Astrocyte of the cerebellum (primary cell): ENCODE data around the gene CCT7.

Source experiments
- DNase-seq: peaks from one replicate; pipeline ENCODE4 v3.0.0-alpha.2; 2011; ENCODE audit warnings: low read depth
- H3K4me3 ChIP-seq: 2 replicates; pipeline ENCODE4 v1.5.1; 2011; ENCODE audit warnings: mild to moderate bottlenecking, low read depth, low read length, moderate library complexity
- CTCF ChIP-seq: IDR thresholded peaks from 2 replicates; pipeline ENCODE4 v1.5.1; 2012; ENCODE audit warnings: low read length, low read depth, moderate library complexity, mild to moderate bottlenecking; ENCODE audit errors: missing control alignments
- in situ Hi-C: cut with HindIII; loops from 2 replicates; pipeline ENCODE4 v1.10.0; 2017; ENCODE audit warnings: low sequenced_read_pairs

CCT7 gene

DNA sequence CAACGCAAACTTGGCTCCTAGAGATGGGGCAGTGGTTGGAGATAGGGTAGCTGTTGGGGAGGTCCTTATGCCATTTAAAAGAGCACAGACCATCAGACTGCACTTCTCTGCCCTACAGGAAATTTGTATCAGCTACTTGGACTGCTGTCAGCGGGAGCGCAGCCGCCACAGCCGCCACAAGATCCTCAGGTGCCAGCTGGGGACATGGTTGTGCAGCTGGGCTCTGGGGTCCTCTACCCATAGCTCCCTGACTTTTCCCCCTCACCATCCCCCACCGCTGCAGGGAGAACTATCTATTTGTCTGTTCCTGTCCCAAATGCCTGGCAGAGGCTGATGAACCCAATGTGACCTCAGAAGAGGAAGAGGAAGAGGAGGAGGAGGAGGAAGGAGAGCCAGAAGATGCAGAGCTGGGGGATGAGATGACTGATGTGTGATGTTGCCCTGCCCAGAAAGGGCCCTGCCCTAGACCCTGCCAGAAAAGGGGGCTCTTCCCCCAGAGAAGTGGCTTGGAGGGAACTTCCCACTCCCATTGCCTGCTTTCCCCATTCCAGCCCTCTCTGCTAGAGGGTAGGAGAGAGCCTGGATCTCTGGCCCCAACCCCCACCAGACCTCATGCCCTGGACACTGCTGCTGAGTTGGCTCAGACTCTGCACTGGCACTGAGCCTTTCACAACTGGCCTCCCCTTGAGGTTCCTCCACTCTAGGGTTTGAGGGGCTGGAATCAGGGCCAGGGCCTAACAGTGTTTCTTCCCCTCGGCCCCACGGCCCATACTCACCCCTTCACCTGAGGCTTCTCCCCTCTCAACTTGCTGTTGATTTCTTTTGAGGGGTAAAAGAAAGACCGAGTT, 8.4 kb upstream of the CCT7 start:
- in situ Hi-C loops = no loop called here
- no peak for DNase-seq
- no peak for TF ChIP-seq CTCF
- no peak overlapping the region for H3K4me3 ChIP-seq

- DNase-seq = no peak
- TF ChIP-seq CTCF = no peak
- H3K4me3 ChIP-seq = no peak overlapping the region
- in situ Hi-C loops = no loop called here
Observed at GRCh38 chr2:73227086-73227485, 7.0 kb upstream of the CCT7 start.

DNA sequence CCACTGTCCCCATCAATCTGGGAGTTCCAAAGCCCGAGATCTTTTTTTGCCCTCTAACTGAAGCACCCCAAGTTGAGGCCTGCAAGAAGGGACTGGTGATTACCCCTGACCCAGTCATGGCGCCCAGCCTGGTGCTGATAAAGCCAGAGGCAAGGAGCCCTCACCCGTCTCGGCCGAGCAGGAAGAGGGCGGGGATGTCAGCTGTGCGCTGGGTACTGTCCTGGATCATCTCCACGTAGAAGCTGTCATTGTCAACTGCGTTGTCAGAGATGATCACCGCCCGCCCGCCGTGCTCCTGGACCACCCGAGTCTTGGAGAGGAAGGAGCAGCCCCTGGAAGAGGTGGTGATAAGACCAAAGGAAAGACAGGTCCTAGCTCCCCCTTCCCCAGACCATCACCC, 5.5 kb upstream of the CCT7 start:
- no peak for DNase-seq
- no peak overlapping the region for H3K4me3 ChIP-seq
- in situ Hi-C loops = no loop called here
- TF ChIP-seq CTCF = no peak

- no peak for DNase-seq
Observed at GRCh38 chr2:73232403-73233153, 1.5 kb upstream of the CCT7 start.

GRCh38 chr2:73233154-73233931, 765 bp upstream of the CCT7 start, which contains the start of gene PRADC1:
PRADC1 (minus strand) TSS chr2:73233239; CDS start chr2:73233160, 79 bp downstream.
- DNase-seq = peak; percentile 100
- in situ Hi-C loops = no loop called here
- TF ChIP-seq CTCF = no peak
- H3K4me3 ChIP-seq = peak within 1 kb of the TSS; percentile 96

More at GRCh38 chr2:73232403-73233153, 1.5 kb upstream of the CCT7 start:
- TF ChIP-seq CTCF = no peak
- peak overlapping the region; percentile 96 for H3K4me3 ChIP-seq
- in situ Hi-C loops = no loop called here

- H3K4me3 ChIP-seq = peak overlapping the region; percentile 96
- TF ChIP-seq CTCF = no peak
- no peak for DNase-seq
- in situ Hi-C loops = no loop called here
Observed at GRCh38 chr2:73235315-73236028, 1.4 kb downstream of the CCT7 start.
